Smooth muscle cell (in vitro differentiated cells): ENCODE data around the gene RUNDC3A. TPM values are rescaled to one million over a fixed set of nuclear protein-coding genes. Genes with fewer than 3 reads are reported as not detected.

Experiments
- DNase-seq: peaks from one replicate; lab custom pipeline; 2025; ENCODE audit not compliant: unreplicated experiment; lab: John Stamatoyannopoulos, UW
- H2AFZ ChIP-seq: fragments of 200-600 bp; sonication (generic); 2 replicates; pipeline ENCODE4 v1.6.0; 2016; ENCODE audit warnings: antibody characterized with exemption, low read depth, mild to moderate bottlenecking
- H3F3A ChIP-seq: fragments of 200-600 bp; sonication (generic); 2 replicates; pipeline ENCODE4 v1.6.0; 2017; ENCODE audit warnings: antibody characterized with exemption, low read depth
- H3K27ac ChIP-seq: fragments of 200-600 bp; sonication (generic); 2 replicates; pipeline ENCODE4 v1.5.1; 2016; ENCODE audit warnings: low read depth, mild to moderate bottlenecking
- H3K27me3 ChIP-seq: fragments of 200-600 bp; sonication (generic); 2 replicates; pipeline ENCODE4 v1.6.1; 2016; ENCODE audit warnings: low read depth, mild to moderate bottlenecking
- H3K36me3 ChIP-seq: fragments of 200-600 bp; sonication (generic); 2 replicates; pipeline ENCODE4 v1.5.1; 2016; ENCODE audit warnings: low read depth
- H3K4me1 ChIP-seq: fragments of 200-600 bp; sonication (generic); 2 replicates; pipeline ENCODE4 v1.5.1; 2016; ENCODE audit warnings: low read depth
- H3K4me2 ChIP-seq: fragments of 200-600 bp; sonication (generic); 2 replicates; pipeline ENCODE4 v1.6.0; 2016; ENCODE audit warnings: mild to moderate bottlenecking
- H3K4me3 ChIP-seq: fragments of 200-600 bp; sonication (generic); 2 replicates; pipeline ENCODE4 v1.5.1; 2016; ENCODE audit warnings: mild to moderate bottlenecking
- H3K79me2 ChIP-seq: fragments of 200-600 bp; sonication (generic); 2 replicates; pipeline ENCODE4 v1.6.0; 2016; ENCODE audit warnings: low read depth, mild to moderate bottlenecking
- H3K9ac ChIP-seq: fragments of 200-600 bp; sonication (generic); 2 replicates; pipeline ENCODE4 v1.6.0; 2016; ENCODE audit warnings: low read depth
- H3K9me3 ChIP-seq: fragments of 200-600 bp; sonication (generic); replicated peaks from 2 replicates; pipeline ENCODE4 v1.5.1; 2016; ENCODE audit warnings: low read depth
- H4K20me1 ChIP-seq: fragments of 200-600 bp; sonication (generic); 2 replicates; pipeline ENCODE4 v1.6.0; 2016; ENCODE audit warnings: low read depth
- WGBS: methylation state at CpG from one replicate; pipeline ENCODE4 v1.1.7; 2016; ENCODE audit warnings: low lambda C conversion rate; 5-methylcytosine and 5-hydroxymethylcytosine counted together
- polyA plus RNA-seq: library from polyadenylated mRNA; unstranded; fragments of >200 nt; fragmentation: Nextera tagmentation; extraction: Ambion mirVana; gene quantifications from 2 replicates; pipeline ENCODE4 v1.2.1, GENCODE V29; 2016
- total RNA-seq: library from RNA; depleted of rRNA; stranded (reverse); fragments of >200 nt; gene quantifications from 2 replicates; pipeline ENCODE4 v1.2.3, GENCODE V29; 2014
- TF ChIP-seq, protein P1 (sequence below): fragments of 200-600 bp; sonication (generic); IDR thresholded peaks from 2 replicates; pipeline ENCODE4 v1.5.1; 2017; ENCODE audit warnings: borderline replicate concordance, mild to moderate bottlenecking, antibody characterized with exemption; ENCODE audit not compliant: insufficient read depth, poor library complexity, severe bottlenecking

Gene RUNDC3A
- total and polyA plus RNA-seq, 2 experiments from 2014 or later, result 0.21 to 0.36 TPM

DNA sequence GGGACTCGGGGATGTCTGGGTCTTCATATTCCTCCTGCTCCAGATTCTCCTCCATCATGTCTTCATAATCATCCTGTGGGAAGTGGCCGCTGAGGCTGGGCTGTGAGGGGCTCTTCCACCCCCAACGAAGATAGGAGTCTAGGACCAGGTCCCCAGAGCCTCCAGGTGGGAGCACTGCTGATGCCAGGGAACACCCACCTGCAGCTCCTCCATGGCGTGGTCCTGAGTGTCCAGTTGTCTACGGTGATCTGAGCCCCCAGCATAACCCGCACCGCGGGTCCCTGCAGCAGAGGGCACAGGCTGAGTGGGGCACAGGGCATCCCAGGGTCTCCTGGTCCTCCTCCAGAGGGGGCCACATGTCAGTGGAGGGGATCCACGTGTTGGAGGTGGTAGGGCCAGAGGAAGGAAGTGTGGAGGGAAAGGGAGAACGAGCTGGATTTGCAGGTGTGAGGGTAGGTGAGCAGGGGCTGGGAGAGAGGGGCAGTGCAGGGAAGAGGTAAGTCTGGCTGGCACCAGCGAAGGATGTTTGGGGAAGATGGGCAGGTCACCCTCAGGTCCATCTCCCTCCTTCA, 45.7 kb upstream of the RUNDC3A start:
- Histone ChIP-seq H3K4me2 (no peak overlapping the region), H3K79me2 (no peaks in the 10 kb centered on the region), H3K4me1 (no peaks in the 10 kb centered on the region), H3K36me3 (no peaks in the 10 kb centered on the region), H3K9me3 (no peaks in the 10 kb centered on the region), H3K4me3 (no peak overlapping the region), H3K27me3 (peaks cover 3% of the 10 kb centered on the region), H3K9ac (no peak overlapping the region), H3F3A (no peaks in the 10 kb centered on the region), H3K27ac (no peak overlapping the region), H2AFZ (no peak overlapping the region), H4K20me1 (no peaks in the 10 kb centered on the region)
- TF ChIP-seq, protein P1, sequence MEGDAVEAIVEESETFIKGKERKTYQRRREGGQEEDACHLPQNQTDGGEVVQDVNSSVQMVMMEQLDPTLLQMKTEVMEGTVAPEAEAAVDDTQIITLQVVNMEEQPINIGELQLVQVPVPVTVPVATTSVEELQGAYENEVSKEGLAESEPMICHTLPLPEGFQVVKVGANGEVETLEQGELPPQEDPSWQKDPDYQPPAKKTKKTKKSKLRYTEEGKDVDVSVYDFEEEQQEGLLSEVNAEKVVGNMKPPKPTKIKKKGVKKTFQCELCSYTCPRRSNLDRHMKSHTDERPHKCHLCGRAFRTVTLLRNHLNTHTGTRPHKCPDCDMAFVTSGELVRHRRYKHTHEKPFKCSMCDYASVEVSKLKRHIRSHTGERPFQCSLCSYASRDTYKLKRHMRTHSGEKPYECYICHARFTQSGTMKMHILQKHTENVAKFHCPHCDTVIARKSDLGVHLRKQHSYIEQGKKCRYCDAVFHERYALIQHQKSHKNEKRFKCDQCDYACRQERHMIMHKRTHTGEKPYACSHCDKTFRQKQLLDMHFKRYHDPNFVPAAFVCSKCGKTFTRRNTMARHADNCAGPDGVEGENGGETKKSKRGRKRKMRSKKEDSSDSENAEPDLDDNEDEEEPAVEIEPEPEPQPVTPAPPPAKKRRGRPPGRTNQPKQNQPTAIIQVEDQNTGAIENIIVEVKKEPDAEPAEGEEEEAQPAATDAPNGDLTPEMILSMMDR, result no peak
- WGBS, result 84% methylated on average over 11 of the region's 11 CpGs
- DNase-seq, result no peak

DNA sequence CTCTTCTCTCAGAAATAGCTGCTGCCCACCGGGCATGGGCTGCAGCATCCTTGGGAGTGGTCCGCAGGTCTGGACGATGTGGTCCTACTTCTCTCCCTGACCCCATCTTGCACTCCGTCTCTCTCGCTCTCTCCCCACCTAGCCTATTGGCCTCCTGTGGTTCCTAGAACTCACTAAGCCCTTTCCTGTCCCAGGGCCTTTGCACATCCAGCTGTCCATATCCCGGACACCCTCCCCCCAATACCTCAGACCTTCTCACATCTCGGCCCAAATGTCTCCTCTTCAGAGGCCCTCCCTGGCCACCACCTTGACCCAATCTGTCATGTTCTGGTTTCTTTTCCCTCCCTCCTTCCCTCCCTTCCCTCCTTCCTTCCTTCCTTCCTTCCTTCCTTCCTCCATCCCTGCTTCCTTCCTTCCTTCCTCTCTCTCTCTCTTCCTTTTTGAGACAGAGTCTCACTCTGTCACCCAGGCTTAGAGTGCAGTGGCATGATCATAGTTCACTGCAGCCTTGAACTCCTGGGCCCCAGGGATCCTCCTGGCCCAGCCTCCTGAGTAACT, 45.0 kb upstream of the RUNDC3A start:
- 89% methylated on average over 7 of the region's 7 CpGs for WGBS
- Histone ChIP-seq H3K79me2 (no peaks in the 10 kb centered on the region), H3F3A (no peaks in the 10 kb centered on the region), H3K36me3 (no peaks in the 10 kb centered on the region), H3K4me2 (no peak overlapping the region), H3K27ac (no peak overlapping the region), H3K27me3 (peaks cover 3% of the 10 kb centered on the region), H3K4me3 (no peak overlapping the region), H2AFZ (no peak overlapping the region), H3K4me1 (no peaks in the 10 kb centered on the region), H3K9me3 (no peaks in the 10 kb centered on the region), H3K9ac (no peak overlapping the region), H4K20me1 (no peaks in the 10 kb centered on the region)
- DNase-seq, result no peak
- TF ChIP-seq, protein P1, result no peak

DNA sequence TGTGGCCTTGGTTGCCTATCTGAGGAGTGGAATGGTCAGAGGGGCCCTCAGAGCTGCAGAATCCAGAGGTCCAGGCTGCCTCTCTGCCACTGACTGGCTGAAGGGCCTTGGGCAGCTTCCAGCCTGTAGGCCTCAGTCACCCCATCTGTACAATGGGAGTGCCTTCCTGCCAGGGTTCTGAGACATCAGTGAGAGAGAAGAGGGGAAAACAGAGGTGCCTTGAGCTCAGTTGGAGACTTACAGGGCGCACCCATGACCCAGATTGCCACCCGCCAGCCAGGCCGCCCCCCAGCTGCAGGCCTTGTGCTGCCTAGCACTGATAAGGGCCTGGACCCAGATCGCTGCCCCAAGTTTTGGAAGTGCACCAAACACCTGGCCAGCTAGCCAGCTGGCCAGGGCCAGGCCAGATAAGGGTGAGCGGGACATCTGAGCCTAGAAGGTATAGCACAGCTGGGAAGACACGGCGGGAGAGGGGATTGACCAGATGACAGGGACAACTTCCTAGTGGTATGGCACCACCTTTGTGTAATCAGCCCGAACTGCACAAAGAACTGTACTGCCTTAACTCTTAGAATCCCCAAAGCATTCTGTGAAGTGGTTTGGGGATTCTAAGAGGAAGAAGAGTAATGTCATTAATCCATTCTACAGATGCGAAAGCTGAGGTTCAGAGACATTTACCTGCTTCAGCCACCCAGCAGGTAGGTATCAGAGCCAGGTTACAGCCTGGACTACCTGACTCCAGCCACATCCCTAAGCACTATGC, 41.8 kb upstream of the RUNDC3A start:
- TF ChIP-seq, protein P1, result no peak
- Histone ChIP-seq H3K79me2 (no peaks in the 10 kb centered on the region), H3K27ac (no peak overlapping the region), H3F3A (no peaks in the 10 kb centered on the region), H3K4me1 (no peaks in the 10 kb centered on the region), H3K9ac (no peak overlapping the region), H2AFZ (no peak overlapping the region), H3K4me2 (no peak overlapping the region), H3K27me3 (peaks cover 3% of the 10 kb centered on the region), H3K4me3 (no peak overlapping the region), H3K9me3 (no peaks in the 10 kb centered on the region), H3K36me3 (no peaks in the 10 kb centered on the region), H4K20me1 (no peaks in the 10 kb centered on the region)
- DNase-seq, result no peak
- WGBS, result 92% methylated on average over 9 of the region's 9 CpGs

DNA sequence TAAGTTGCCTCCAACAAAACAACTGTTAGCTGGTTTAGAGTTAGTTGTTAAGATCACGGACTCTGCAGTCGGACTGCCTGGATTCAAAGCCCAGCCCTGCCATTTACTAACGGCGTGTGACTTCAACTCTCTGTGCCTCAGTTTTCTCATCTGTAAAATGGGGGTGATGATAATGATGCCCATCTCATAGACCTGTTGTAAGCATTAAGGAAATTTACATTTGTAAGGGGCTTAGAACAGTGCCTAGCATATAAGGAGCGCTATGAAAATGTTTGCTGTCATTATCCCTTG, 41.3 kb upstream of the RUNDC3A start:
- WGBS, result 95% methylated on average over 5 of the region's 5 CpGs

More for the DNA sequence above, 41.3 kb upstream of the RUNDC3A start:
- Histone ChIP-seq H3K9ac (no peak overlapping the region), H3K9me3 (no peaks in the 10 kb centered on the region), H3K4me1 (no peaks in the 10 kb centered on the region), H3K4me3 (no peak overlapping the region), H3K4me2 (no peak overlapping the region), H4K20me1 (no peaks in the 10 kb centered on the region), H3F3A (no peaks in the 10 kb centered on the region), H3K36me3 (no peaks in the 10 kb centered on the region), H3K79me2 (no peaks in the 10 kb centered on the region), H3K27me3 (peaks cover 3% of the 10 kb centered on the region), H2AFZ (no peak overlapping the region), H3K27ac (no peak overlapping the region)
- TF ChIP-seq, protein P1, result no peak
- DNase-seq, result no peak
